ENCODE data around the gene SPRY4.
"Not testable (repeated sequence)": the region's sequence is repeated elsewhere in the genome, so short reads cannot be mapped to it uniquely, and the experiment has no call there.

The SPRY4 gene

DNA sequence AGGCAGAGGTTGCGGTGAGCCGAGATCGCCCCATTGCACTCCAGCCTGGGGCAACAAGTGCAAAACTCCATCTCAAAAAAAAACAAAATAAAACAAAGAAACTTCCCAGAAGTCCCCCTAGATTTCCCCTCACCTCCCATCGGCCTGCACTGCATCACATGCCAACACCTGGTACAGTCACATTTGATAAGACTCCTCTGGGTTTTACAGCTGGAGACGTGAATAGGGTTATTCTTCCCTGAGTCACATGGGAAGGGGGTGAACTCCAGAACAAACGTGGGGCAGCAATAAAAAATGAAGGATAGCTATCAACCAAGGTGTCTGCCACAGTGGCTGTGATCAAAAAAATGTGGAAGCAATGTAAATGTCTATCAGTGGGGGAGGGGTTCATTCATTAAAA is 26.0 kb downstream of the SPRY4 start:
- no peak overlapping the region for H3K4me3 ChIP-seq (ENCODE audit: low read depth, low read length)
- TF ChIP-seq, protein P1, sequence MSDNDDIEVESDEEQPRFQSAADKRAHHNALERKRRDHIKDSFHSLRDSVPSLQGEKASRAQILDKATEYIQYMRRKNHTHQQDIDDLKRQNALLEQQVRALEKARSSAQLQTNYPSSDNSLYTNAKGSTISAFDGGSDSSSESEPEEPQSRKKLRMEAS (IDR thresholded peaks at IDR 0.05; ENCODE audit: low read depth, low read length): no peak
- no peak for DNase-seq (ENCODE audit: low read depth)

DNA sequence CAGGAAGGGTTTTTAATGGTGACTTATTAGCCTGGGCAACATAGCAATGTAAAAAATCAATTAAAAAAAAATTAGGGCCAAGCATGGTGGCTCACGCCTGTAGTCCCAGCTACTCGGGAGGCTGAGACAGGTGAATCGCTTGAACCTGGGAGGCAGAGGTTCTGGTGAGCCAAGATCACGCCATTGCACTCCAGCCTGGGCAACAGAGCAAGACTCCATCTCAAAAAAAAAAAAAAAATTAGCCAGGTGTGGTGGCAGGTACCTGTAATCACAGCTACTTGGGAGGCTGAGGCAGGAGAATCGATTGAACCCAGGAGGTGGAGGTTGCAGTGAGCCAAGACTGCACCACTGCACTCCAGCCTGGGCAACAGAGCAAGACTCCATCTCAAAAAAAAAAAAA is 27.0 kb downstream of the SPRY4 start:
- not testable (repeated sequence) for DNase-seq (ENCODE audit: low read depth); H3K4me3 ChIP-seq (ENCODE audit: low read depth, low read length)

DNA sequence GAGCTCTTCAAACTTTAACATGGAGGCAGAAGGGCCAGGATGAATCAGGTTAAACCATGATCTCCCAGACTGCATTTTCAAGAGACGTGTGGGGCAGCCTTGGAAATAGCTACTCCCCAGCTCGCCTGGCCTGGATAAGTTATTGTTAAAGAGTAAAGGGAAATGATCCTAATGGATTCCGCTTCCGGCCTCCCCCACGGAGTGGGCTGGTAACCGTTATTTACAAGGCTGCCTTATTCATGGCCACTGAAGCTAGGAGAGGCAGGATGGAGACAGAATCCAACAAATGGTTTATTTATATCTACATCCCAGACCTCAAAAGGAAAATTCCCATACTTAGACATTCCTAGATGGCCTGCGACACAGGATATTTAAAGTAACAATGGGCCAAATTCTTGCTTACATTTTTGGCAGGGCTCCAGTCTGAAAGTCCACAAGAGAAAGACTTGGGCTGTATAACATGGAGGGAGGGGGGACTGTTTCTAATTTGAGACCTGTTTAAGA is 27.9 kb downstream of the SPRY4 start:
- no peak overlapping the region for H3K4me3 ChIP-seq (ENCODE audit: low read depth, low read length)
- DNase-seq (ENCODE audit: low read depth): no peak
- TF ChIP-seq MYC (IDR thresholded peaks at IDR 0.05; ENCODE audit: low read depth, low read length) (no peak), POLR2A (IDR thresholded peaks at IDR 0.05; ENCODE audit: extremely low read depth, insufficient read length) (no peak)
- TF ChIP-seq, protein P2, sequence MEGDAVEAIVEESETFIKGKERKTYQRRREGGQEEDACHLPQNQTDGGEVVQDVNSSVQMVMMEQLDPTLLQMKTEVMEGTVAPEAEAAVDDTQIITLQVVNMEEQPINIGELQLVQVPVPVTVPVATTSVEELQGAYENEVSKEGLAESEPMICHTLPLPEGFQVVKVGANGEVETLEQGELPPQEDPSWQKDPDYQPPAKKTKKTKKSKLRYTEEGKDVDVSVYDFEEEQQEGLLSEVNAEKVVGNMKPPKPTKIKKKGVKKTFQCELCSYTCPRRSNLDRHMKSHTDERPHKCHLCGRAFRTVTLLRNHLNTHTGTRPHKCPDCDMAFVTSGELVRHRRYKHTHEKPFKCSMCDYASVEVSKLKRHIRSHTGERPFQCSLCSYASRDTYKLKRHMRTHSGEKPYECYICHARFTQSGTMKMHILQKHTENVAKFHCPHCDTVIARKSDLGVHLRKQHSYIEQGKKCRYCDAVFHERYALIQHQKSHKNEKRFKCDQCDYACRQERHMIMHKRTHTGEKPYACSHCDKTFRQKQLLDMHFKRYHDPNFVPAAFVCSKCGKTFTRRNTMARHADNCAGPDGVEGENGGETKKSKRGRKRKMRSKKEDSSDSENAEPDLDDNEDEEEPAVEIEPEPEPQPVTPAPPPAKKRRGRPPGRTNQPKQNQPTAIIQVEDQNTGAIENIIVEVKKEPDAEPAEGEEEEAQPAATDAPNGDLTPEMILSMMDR (IDR thresholded peaks at IDR 0.05; ENCODE audit: low read depth, low read length): no peak
- TF ChIP-seq, protein P1 (IDR thresholded peaks at IDR 0.05; ENCODE audit: low read depth, low read length): no peak

DNA sequence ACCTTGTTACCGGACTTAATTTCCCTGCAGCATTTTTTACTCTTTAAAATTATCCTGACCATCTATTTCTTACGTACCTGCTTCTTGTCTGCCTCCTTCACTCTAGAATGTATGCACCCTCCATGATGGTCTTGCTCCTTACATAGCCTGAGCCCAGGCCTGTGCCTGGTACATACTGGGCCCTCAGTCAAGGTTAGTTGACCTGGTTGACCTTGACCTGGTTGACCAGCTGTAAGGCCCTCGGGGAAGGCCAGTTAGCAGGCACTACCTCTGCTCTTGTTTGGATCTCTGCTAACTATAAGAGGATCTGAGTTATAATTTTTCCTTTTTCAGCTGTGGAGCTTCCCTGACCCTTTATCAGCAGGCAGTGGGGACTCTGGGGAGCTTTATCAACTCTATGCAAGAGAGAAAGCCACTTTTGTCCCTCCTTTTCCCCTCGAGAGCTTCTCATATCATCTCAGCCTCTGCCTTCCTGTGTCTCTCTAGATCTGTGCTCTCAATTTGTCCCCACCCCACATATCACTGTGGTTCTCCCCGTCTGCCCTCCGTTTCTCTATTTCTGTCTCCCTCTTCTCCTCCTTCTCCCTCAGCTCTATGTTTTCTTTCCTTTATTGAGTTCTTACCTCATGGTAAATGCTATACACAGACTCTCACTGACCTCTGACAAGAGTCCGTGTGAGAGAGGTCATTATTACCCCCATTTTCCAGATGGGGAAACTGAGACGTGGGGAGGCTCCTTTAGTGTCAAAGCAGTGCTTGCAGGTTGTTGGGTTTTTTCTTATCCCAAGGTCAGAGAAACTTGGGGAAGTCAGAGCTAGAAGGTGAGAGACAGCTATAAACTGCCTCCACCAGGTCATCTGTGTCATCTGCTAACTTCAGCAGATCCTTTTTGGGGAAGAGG is 28.6 kb downstream of the SPRY4 start:
- TF ChIP-seq MYC (IDR thresholded peaks at IDR 0.05; ENCODE audit: low read depth, low read length): no peak
- TF ChIP-seq, protein P2 (IDR thresholded peaks at IDR 0.05; ENCODE audit: low read depth, low read length): no peak
- no peak for TF ChIP-seq POLR2A (IDR thresholded peaks at IDR 0.05; ENCODE audit: extremely low read depth, insufficient read length)
- TF ChIP-seq, protein P1 (IDR thresholded peaks at IDR 0.05; ENCODE audit: low read depth, low read length): no peak
- H3K4me3 ChIP-seq (ENCODE audit: low read depth, low read length): no peak overlapping the region
- no peak for DNase-seq (ENCODE audit: low read depth)

DNA sequence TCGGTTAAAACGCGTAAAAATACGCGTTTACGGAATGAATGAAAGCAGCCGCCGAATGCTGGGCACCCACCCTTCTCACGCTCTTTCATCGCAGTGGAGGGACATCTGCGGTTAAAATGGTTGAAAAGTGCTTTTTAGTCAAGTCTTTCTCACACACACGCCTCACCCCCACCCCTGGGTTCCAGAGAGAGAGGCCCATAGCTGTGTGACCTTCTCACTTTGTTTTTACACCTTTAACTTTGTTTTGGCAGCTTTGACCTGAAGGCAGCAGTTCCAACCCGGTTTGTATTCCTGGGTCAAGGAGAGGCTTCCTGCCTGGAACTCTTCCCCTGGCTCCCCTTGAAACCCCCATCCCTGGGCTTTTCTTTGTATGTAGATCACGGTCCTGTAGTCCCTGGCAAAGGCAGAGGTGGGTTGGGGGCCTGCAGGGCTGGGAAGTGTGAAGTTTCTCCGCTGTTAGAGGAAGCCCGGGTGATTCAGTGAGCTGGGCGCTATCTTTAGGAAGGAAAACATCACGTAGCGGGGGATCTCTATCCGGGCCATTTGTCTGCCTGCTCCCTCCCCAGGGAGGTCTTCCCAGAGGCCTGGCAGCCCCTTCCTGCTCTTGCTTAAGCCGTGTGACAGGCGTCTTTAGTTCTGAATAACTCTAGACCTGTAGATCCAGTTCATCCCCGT is 29.6 kb downstream of the SPRY4 start:
- DNase-seq (ENCODE audit: low read depth): no peak
- TF ChIP-seq, protein P1 (IDR thresholded peaks at IDR 0.05; ENCODE audit: low read depth, low read length): no peak
- TF ChIP-seq POLR2A (IDR thresholded peaks at IDR 0.05; ENCODE audit: extremely low read depth, insufficient read length) (no peak), MYC (IDR thresholded peaks at IDR 0.05; ENCODE audit: low read depth, low read length) (no peak)
- TF ChIP-seq, protein P2 (IDR thresholded peaks at IDR 0.05; ENCODE audit: low read depth, low read length): no peak
- H3K4me3 ChIP-seq (ENCODE audit: low read depth, low read length): no peak overlapping the region

DNA sequence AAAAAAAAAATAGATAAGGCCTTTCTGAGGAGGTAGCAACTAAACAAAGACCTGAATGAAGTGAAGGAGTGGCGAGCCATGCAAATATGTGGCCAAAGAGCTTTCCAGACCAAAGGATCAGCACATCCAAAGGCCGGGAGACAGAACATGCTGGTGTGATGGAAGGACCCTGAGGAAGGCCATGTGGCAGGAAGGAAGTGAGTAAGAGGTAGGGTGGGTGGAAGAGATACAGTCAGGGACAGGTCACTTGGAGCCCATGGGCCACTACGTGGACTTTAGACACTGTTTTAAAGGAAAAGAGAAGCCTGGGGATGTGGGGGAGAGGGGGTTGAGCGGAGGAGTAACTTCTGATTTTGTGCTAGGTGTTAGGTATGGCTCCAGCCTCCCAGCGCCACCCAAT is 31.3 kb downstream of the SPRY4 start:
- DNase-seq (ENCODE audit: low read depth): no peak
- TF ChIP-seq, protein P2 (IDR thresholded peaks at IDR 0.05; ENCODE audit: low read depth, low read length): no peak
- no peak for TF ChIP-seq POLR2A (IDR thresholded peaks at IDR 0.05; ENCODE audit: extremely low read depth, insufficient read length)
- TF ChIP-seq, protein P1 (IDR thresholded peaks at IDR 0.05; ENCODE audit: low read depth, low read length): no peak
- TF ChIP-seq MYC (IDR thresholded peaks at IDR 0.05; ENCODE audit: low read depth, low read length): no peak
- H3K4me3 ChIP-seq (ENCODE audit: low read depth, low read length): no peak overlapping the region
